NCI-H748 treated with DMSO at 0.1 percent for 48 hours (cell line): ENCODE measurements around the gene C1orf50.

Experiments
- DNase-seq: peaks from one replicate; lab custom pipeline; 2025; lab: John Stamatoyannopoulos, UW

The C1orf50 gene

DNA sequence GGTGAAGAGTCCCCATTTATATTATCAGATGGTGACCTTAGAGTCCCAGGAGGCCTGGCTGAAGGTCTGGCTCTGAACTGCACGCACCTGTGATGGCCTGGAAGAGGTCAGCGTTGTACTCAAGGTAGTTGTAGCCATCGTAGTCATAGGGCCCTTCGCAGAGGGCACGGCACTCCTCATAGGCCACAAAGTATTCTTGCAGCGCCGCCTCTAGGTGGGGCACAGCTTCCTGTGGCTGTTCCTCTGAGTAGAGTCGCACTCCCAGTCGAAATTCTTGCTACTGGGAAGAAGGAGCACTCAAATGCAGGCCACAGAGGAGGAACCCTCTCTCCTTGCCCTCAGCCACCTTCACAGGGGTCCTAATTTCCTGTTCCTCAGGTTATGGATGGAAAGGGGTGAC is 7.9 kb upstream of the C1orf50 start:
- no peak for DNase-seq

DNA sequence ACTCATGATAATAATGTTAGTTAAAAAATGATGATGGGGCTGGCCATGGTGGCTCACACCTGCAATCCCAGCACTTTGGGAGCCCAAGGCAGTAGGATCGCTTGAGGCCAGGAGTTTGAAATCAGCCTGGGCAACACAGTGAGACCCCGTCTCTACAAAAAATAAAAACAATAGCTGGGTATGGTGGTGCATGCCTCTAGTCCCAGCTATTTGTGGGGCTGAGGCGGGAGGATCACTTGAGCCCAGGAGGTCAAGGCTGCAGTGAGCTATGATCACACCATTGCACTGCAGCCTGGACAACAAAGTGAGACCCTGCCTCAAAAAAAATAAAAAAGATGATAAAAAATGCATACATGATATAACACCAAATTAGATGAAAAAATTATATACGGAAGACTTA is 5.5 kb upstream of the C1orf50 start:
- no peak for DNase-seq

DNA sequence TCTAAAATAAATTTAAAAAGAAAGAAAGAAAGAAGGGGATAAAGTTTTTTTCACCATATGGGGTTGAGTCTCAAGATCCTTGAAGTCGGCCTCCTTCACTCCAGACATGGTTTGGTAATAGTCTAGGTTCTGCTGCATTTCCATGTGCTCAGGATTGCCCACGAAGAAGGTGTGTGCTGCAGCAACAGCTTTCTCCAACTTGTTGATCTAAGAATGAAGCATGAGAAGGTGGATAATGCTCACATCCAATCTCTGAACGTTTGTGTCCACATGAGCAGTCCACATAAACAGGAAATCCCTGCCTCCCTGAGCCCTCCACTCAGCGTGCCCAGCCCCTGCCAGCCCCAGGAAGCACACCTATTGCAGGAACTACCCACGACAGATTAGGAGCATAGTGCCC is 4.8 kb upstream of the C1orf50 start:
- no peak for DNase-seq

DNA sequence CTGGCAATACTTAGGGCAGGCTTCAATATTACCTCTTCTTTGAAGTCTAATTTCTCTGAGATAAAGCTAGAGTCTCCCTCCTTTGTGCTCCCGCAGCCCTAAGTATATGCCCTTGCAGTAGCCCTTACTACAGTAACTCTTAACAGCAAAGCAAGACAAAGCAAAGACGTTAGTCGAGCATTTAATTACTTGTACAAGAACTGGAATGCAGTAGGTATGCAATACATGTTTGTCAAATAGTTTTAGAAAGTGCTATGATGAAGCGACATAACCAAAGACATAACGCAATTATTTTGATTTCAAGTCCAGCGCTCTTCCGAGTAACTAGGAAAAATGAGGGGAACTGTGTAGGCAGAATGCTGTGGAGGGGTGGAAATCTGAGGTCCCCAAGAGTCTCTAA is 1.8 kb upstream of the C1orf50 start:
- DNase-seq, result no peak

DNA sequence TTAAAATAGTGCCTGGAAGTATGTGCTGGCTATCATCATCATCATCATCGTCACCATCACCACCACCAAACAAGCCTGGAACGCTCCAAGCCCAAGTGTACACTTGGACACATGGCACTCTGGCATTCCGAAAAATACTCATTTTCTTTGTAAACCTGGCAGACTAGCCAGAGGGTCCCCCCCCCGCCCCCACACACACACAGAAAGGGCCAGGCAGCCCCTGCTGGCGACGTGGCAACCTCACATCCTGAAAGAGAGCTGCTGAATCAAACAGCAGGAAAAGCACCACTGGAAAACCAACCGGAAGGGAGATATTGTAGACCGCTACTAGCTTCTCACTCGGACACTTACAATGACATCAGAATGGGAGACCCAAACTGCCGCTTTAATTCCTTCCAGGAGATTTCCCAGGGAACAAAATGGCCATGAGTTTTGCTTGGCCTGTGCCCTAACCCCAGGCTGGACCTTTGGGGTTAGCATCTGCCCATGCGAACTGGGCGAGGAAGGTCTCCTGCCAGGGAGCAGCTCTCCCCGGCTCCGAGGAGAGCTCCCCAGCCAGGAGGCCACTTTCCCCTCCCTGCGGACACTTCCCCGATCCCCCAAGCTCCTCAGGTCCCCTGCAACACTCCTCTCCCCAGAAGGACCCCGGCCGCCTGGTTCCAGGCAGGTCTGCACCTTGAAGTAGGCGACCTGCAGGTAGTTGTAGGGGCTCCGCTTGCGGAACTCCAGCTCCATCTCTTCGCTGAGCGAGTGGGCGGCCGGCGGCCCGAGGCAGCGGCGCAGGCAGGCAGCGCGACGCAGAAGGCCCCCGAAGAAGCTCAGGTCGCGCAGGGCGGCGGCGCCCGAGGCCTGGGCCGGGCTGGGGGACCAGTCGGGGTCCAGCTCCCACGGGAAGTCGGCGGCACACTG is 963 bp upstream of the C1orf50 start:
- peak; percentile 99 for DNase-seq

DNA sequence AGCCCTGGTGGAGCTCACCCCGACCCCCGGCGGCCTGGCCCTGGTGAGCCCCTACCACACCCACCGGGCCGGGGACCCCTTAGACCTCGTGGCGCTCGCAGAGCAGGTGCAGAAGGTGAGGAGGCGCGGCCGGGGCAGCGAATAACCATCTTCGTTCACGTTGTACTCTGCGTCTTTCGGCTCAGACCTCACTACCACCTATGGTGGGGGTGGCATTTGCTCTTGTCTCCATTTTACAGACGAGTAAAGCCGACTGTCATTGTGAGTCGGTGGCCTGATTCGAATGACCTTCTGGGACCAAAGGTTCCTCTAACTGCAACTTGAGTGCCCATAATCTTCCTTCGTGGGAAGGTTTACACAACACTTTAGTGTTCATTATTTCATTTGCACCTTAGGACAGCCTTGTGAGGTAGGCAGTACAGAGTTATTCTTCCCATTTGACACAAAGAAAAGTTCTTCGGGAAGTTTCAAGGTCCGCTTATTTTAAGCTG is 506 bp downstream of the C1orf50 start:
- DNase-seq, result peak; percentile 96

DNA sequence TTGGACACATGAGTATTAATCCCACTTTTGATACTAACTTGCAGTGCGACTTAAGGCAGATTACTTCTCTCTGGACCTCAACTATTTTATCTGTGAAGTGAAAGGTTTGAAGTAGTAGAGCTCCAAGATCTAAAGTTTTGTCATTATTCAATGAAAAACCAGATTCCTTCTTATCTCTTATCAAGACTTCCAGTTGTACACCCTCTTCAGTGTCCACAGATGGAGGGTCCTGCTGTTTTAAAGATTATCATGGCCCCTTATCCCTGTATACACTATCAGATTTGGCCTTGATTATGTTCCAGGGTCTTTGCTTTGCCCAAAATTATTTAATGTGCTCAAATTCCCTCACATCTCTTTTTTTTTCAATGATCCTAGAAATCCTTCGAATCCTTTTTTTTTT is 1.1 kb downstream of the C1orf50 start:
- no peak for DNase-seq

DNA sequence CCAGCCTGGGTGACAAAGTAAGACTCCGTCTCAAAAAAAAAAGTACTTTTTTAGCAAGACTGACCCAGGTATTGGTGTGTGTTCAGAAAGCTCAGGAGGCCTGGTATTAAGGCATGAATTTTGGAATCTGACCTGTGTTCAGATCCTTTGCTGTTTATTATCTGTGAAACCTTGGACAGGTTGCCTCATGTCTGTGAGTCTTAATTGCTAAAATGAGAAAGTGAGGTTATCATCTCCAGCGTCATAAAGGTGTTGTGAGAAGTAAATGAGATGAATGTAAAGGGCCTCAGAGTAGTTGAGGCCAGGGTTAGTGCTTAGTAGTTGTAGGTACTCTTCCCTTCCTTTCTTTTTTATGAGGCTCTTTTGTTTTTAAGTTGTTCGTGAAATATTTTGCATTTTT is 2.8 kb downstream of the C1orf50 start:
- no peak for DNase-seq

DNA sequence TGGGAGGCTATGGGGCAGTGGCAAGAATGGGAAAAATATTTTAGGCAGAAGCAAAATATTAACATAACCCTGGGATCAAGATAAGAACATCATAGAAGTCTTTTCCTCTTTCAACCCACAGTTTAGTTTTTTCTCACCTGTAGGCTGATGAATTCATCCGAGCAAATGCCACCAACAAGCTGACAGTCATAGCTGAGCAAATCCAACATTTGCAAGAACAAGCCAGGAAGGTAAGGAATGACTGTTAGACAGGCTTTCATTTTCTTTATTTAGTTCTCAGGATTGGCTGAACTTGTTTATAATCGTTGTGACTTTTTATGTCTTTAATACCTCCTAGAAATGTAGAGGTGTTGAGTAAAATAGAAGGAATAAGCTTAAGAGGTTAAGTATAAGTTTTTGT is 6.4 kb downstream of the C1orf50 start:
- DNase-seq, result no peak

DNA sequence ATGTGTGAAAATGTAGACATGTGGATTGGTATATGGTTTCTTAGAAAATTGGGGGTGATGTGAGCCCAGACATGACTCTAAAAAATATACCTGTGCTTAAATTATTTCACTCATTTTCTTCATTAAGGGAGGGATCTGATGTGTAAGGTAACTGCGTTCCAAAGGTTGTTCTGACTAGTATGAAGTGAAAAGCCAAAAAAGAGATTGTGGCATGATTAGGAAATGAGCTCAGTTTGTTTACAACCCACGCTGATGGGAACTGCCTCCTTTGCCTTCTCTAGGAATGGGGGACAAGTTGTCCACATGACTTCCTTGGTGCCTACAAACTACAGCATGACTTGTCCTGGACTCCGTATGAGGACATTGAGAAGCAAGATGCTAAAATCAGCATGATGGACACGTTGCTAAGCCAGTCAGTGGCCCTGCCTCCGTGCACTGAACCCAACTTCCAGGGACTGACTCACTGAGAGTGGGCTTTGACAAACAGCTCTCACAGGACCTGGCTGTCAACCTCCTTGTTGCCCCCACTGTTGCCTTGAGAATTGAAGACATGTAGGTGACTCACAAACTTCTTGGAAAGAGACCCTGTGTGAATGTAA is 8.0 kb downstream of the C1orf50 start:
- no peak for DNase-seq

DNA sequence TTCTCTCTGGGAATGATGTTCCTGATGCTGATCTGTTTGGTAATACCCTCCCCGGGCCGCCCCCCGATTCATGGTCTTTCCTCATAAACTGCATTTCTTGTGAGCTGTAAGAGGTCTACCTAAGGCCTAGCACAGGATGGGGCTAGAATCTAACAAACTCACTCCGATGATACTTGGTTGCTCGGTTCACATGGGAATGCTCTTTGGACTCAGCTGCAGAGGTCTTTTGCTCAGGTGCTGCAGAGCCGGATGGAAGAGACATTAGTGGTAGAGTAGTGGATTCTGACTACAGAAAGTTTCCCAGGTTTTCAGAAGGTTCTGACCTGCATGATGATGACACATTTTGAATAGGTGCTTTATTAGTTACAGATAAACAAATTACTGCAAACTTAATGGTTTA is 9.5 kb downstream of the C1orf50 start:
- no peak for DNase-seq

DNA sequence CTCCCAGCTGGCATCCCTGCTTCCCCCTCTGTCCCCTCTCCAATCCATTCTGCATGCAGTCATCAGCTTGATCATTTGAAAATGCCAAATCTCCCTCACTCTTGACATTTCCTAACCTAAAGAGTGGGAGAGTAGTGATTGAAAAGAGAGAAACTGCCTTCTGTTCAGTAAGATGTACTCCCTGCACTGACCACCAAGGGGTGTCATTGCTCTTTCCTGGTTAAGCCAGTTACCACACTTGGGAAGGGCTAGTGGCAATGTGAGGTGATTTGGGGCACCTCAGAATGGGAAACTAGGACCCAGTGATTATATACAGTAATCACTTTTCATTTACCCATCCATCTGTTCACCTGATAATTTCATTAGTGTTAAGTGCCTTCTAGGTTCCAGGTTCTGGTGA is 10.8 kb downstream of the C1orf50 start:
- DNase-seq, result peak; percentile 88

DNA sequence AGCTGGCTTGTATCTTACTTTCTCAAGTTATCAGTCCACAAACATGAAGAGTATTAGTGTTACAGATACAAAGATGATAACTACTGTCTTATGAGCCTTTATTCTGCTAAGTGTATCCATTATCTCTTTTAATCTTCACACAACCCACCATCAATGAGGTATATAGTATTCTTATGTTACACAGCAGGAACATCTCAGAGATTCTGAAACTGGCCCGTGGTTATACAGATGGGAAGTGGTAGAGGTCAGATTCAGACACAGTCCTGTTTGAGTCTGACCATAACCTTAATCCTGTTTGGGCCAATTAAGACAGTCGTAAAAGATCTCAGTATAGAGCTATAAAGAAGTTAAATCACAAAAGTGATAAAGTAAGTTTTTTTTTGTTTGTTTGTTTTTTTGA is 12.7 kb downstream of the C1orf50 start:
- no peak for DNase-seq

DNA sequence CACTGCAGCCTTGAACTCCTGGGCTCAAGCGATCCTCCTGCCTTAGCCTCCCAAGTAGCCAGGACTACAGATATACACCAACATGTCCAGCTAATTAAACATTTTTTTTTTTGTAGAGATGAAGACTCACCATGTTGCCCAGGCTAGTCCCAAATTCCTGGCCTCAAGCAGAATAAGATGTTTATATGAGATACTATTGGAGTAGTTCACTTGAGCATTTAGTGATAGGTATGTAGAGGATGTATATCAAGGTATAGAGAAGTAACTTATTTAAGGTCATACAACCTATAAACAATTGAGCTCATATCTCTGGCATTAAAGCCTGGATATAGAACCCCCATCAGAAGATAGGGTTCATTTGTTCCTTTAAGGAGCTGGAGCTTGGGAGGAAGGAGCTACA is 13.1 kb downstream of the C1orf50 start:
- DNase-seq, result no peak

DNA sequence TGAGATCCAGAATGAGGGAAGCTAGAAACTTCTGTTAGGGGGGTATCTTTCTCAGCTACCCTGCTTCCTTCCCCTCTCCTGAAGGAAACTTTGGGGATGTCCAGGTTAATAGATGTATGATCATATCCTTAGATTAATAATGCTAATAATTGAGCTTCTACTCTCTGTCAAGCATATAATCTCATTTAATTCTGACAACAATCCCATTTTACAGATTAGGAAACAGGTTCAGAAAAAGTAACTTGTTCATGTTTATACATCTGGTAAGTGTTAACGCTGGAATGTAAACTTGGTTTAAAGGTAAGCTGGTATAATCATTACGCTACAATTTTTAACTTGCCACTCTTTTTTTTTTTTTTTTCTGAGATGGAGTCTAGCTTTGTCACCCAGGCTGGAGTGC is 16.0 kb downstream of the C1orf50 start:
- DNase-seq, result no peak

DNA sequence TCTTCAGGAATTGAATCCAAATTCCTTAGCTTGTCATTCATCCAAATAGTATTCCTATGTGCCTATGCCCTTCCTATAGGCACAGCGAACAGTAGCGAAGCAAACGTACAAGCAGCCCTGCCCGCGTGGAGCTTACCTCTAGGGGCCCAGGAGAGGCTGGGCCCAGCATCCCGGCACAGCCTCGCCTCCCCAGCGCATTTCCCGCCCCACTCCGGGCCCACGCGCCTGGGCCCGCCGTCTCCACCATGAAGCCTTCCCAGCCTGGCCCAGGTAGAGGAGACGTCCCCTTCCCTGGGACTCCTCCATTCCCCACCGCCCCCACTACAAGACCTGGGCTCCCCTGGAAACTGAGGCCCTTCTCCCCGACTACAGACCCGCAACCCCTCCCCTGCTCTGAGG is 17.5 kb downstream of the C1orf50 start:
- no peak for DNase-seq

DNA sequence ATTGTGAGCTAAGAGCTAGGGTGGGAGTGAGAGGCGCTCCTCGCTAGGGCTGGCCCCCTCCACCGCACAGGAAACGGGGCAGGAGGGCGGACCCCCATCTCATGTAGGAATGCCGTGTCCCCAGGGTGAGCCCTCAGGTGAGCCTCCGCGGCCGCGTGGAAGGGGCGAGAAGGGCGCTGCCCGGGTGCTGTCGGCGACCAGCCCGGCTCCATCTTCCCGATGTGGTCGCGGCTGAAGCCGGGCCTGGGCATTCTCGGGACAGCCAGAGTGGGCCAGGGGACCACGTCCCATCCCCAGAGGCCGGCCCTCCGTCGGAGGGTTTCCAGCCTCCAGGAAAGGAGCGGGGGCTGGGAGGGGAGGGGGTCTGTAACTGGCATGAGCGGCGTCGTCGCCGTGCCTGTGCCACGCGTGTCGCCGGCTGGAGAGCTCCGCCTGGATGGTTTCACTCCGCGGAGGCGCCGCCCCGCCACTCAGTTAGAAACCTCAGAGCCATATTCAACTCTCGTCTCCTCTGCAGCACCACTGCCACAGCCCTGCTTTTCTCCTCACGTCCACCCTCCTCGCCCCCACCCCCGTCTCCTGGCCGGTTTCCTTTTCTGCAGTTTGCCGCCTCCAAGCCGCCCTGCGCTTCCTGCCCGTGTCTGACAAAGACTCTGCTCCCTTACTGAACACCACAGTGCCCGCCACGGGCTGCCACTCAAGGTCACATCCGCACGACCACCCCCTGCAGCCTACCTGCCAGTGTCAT is 18.1 kb downstream of the C1orf50 start, which contains the start of gene TMEM269:
TSS of gene TMEM269 (plus strand) at position 46 of the 748 bp plus-strand sequence. CDS start 4,903 bp downstream, outside the sequence.
- no peak for DNase-seq

DNA sequence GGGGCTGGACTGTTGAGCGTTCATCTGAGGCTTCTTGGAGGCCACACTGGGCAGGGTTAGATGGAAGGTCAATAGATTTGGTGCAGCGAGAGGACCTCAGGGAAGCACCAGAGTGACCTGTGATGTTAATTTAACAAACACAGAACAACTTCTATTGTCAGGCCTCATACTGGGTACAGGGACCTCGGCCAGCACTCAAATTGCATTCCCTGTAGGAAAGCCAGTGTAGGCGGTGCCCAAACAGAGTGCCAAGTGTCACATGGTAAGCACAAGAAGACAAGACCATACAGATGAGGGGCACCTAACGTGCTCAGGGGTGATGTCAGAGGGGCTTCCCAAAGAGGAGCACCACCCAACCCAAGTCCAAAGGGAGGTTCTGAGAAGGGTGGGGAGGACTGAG is 19.0 kb downstream of the C1orf50 start:
- no peak for DNase-seq

DNA sequence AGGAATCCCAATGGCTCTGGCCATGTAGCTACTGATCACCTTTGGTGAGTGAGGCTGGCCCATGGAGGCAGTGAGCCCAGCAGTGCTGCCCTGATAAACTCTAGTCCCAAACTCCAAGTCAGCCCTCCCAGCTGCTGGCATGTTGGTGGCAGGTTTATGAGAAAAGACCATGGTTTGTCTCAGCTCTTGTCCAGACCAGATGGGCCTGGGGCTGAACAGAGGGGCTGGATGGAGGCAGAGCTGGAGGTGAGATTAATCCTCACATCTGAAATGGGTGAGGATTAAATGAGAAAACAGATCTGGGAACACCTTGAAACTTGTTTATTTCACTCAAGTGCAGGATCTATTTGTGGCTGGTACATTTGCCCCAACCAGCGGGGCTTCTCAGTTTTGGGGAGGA is 21.0 kb downstream of the C1orf50 start:
- DNase-seq, result no peak

DNA sequence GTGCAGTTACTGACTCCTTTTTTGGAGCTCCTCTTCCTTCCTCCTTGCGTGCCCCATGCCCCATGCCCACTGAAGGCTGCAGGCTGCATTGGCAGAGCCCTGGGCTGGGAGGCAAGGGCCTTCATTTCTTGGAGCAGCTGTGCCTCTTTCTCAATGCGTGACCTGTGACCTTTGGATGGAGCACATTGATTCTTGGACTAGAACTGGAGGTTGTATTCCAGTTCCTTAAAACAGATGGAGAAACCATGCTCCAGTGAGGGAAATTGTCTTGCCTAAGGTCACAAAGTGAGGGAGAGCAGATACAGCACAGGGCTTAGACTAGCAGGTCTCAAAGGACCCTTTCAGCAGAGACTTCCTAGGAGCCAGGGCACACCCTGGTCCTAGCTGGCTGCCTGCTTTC is 26.8 kb downstream of the C1orf50 start:
- DNase-seq, result no peak

DNA sequence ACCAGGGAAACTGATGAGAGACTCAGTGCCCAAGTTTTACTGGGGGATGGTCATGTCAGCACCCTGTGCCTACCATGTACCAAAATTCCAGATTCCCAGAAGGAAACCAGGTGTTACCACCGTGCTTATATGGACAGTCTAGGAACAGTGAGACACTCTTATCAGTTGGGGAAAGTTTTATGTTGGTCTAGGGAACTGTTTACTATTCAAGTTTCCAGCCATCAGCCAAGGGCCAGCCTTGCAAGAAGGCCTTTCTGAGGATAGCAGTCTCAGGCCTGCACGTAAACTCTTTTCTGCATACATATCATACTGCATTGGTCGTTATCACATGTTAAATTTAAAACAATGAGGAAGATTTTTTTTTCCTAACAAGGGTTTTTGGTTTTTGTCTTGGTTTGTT is 30.4 kb downstream of the C1orf50 start:
- DNase-seq, result no peak

DNA sequence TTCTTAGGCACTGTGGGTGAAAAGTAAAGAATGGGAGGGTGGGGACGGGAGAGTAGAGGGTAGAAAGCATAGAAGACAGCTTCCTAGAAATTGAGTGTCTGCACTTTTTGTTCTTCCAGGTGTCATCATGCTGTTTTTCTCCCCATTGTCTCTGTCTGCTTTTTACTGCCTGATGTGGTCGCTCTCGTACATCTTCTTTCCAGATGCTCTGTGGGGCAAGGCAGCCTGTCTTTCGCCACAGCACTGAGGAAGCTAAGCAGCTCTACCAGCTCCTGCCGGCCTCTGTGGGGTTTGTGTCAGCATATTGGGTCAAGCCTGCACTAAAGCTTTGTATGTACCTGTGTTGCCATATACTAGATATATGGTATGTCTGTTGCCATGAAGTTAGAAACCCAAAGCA is 30.9 kb downstream of the C1orf50 start:
- no peak for DNase-seq
